ENCODE data around the gene EPX.

Gene EPX

DNA sequence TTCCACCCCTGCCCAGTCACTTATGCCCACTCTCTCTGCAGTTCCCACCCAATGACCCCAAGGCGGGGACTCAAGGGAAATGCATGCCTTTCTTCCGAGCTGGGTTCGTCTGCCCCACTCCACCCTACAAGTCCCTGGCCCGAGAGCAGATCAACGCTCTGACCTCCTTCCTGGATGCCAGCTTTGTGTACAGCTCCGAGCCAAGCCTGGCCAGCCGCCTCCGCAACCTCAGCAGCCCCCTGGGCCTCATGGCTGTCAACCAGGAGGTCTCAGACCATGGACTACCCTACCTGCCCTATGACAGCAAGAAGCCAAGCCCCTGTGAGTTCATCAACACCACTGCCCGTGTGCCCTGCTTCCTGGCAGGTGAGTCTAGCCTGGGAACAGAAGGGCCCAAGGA lies 59.6 kb downstream of the EPX start:
- no peak for DNase-seq (ENCODE audit: low read depth)

DNA sequence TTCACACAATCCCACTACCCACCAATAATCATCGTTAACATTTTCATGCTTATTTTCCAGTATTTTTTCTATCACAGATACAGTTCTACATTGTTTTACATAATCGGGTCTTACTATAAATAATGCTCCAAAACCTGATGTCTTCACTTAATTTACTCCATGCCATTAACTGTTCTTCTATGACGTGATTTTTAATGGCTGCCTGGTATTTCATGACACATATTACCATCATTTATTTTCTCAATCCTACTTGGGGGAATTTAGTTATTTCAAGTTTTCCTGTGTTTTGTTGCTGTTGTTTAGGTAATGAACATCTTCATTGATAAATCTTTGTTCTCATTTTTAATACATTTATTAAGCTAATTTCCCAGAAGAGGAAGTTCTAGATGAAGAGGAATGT lies 60.6 kb downstream of the EPX start:
- no peak for DNase-seq (ENCODE audit: low read depth)

Measured in GM04503 (cell line).